Astrocyte (in vitro differentiated cells and primary cell): ENCODE results near the gene TBC1D5. TPM values are rescaled to one million over a fixed set of nuclear protein-coding genes. Genes with fewer than 3 reads are reported as not detected.

Experiments used
- DNase-seq: peaks from one replicate; pipeline ENCODE4 v3.0.0-alpha.2; 2010; ENCODE audit warnings: low read depth
- FAIRE-seq: peaks from 2 replicates; lab custom pipeline; 2011; peaks lifted over from hg19 to GRCh38; lab: Jason Lieb, UNC
- H2AFZ ChIP-seq: 2 replicates; pipeline ENCODE4 v1.6.0; 2012; ENCODE audit warnings: low read depth, low read length, inconsistent platforms
- H3K27ac ChIP-seq: 2 replicates; pipeline ENCODE4 v1.5.1; 2011; ENCODE audit warnings: low read depth, low read length, inconsistent platforms
- H3K27me3 ChIP-seq: 2 replicates; pipeline ENCODE4 v1.6.0; 2011; ENCODE audit warnings: low read length, inconsistent platforms; ENCODE audit not compliant: insufficient read depth
- H3K36me3 ChIP-seq: 2 replicates; pipeline ENCODE4 v1.5.1; 2011; ENCODE audit warnings: low read length, inconsistent platforms; ENCODE audit not compliant: insufficient read depth
- H3K4me1 ChIP-seq: 2 replicates; pipeline ENCODE4 v1.5.1; 2011; ENCODE audit warnings: low read length, inconsistent platforms; ENCODE audit not compliant: insufficient read depth
- H3K4me2 ChIP-seq: 2 replicates; pipeline ENCODE4 v1.6.0; 2012; ENCODE audit warnings: low read length, inconsistent platforms
- H3K4me3 ChIP-seq: 2 replicates; pipeline ENCODE4 v1.5.1; 2011; ENCODE audit warnings: low read depth, mild to moderate bottlenecking, low read length, inconsistent platforms; ENCODE audit not compliant: insufficient read depth
- H3K79me2 ChIP-seq: 2 replicates; pipeline ENCODE4 v1.6.0; 2012; ENCODE audit warnings: mild to moderate bottlenecking, low read length, inconsistent platforms; ENCODE audit not compliant: insufficient read depth
- H3K9ac ChIP-seq: 2 replicates; pipeline ENCODE4 v1.6.0; 2012; ENCODE audit warnings: mild to moderate bottlenecking, low read length, inconsistent platforms
- H3K9me3 ChIP-seq: 2 replicates; pipeline ENCODE4 v1.5.1; 2012; ENCODE audit warnings: low read depth, mild to moderate bottlenecking, low read length, inconsistent platforms; ENCODE audit not compliant: insufficient read depth
- H4K20me1 ChIP-seq: 2 replicates; pipeline ENCODE4 v1.6.0; 2012; ENCODE audit warnings: low read length, inconsistent platforms; ENCODE audit not compliant: insufficient read depth
- H3K27ac Mint-ChIP-seq: one replicate; pipeline ENCODE4 v1.8.0; 2021; ENCODE audit warnings: mild to moderate bottlenecking, mixed read lengths; ENCODE audit not compliant: unreplicated experiment
- H3K27me3 Mint-ChIP-seq: one replicate; pipeline ENCODE4 v1.8.0; 2021; ENCODE audit warnings: low read depth, mixed read lengths; ENCODE audit not compliant: unreplicated experiment
- H3K36me3 Mint-ChIP-seq: one replicate; pipeline ENCODE4 v1.8.0; 2021; ENCODE audit warnings: low read depth, mixed read lengths; ENCODE audit not compliant: unreplicated experiment
- H3K4me1 Mint-ChIP-seq: one replicate; pipeline ENCODE4 v1.8.0; 2021; ENCODE audit warnings: low read depth, mixed read lengths; ENCODE audit not compliant: unreplicated experiment
- H3K4me3 Mint-ChIP-seq: one replicate; pipeline ENCODE4 v1.8.0; 2021; ENCODE audit warnings: mild to moderate bottlenecking, moderate library complexity, mixed read lengths; ENCODE audit not compliant: unreplicated experiment
- H3K9me3 Mint-ChIP-seq: one replicate; pipeline ENCODE4 v1.8.0; 2021; ENCODE audit warnings: mild to moderate bottlenecking, mixed read lengths; ENCODE audit not compliant: unreplicated experiment
- CTCF ChIP-seq: IDR thresholded peaks from 2 replicates; pipeline ENCODE4 v1.5.1; 2011; ENCODE audit warnings: low read depth, mild to moderate bottlenecking, inconsistent platforms, low read length, moderate library complexity; ENCODE audit not compliant: insufficient read depth
- EZH2 ChIP-seq: IDR thresholded peaks from 2 replicates; pipeline ENCODE4 v1.6.1; 2012; ENCODE audit warnings: mild to moderate bottlenecking, low read length, inconsistent platforms; ENCODE audit not compliant: insufficient read depth
- total RNA-seq: library from RNA; stranded (reverse); gene quantifications from 2 replicates; pipeline ENCODE4 v1.2.1, GENCODE V29; 2021

TBC1D5 gene
- total RNA-seq, 1 donor from 2014 or later, result 23.0 TPM

DNA sequence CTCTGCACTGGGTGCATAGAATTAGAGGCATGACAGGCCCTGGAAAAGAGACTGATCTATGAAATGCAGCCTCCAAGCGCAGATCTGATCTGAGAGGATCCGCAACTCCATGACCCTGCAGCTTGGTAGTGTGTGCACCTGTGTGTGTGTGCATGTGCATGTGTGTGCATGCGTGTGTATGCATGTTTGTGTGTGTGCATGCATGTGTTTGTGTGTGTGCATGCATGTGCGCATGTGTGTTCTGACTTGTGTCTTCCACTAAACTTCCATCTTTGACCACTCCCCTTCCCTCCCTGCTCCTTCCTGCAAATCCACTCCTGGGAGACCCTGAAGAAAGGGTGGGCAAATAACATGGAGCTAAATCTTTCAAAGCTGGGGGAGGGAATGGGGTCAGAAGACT, 600.7 kb downstream of the TBC1D5 start:
- Mint-ChIP-seq H3K4me1 (no peaks in the 10 kb centered on the region), H3K4me3 (no peak overlapping the region), H3K27me3 (peaks cover 17% of the 10 kb centered on the region), H3K9me3 (peaks cover 12% of the 10 kb centered on the region), H3K27ac (no peak overlapping the region), H3K36me3 (peaks cover 5% of the 10 kb centered on the region)
- Histone ChIP-seq H3K9me3 (no peaks in the 10 kb centered on the region), H3K27me3 (no peaks in the 10 kb centered on the region), H2AFZ (no peak overlapping the region), H4K20me1 (no peaks in the 10 kb centered on the region), H3K4me1 (no peaks in the 10 kb centered on the region), H3K79me2 (no peaks in the 10 kb centered on the region), H3K27ac (no peak overlapping the region), H3K4me2 (no peak overlapping the region), H3K36me3 (no peaks in the 10 kb centered on the region), H3K9ac (no peak overlapping the region), H3K4me3 (no peak overlapping the region)
- TF ChIP-seq CTCF (no peak), EZH2 (no peak)
- no peak for DNase-seq
- no peak for FAIRE-seq

GRCh38 chr3:17140670-17141505, 601.5 kb downstream of the TBC1D5 start:
- H3K27me3 Mint-ChIP-seq, result peaks cover 17% of the 10 kb centered on the region
- Histone ChIP-seq H4K20me1 (no peaks in the 10 kb centered on the region), H3K27ac (no peak overlapping the region), H2AFZ (no peak overlapping the region), H3K9me3 (no peaks in the 10 kb centered on the region), H3K4me2 (no peak overlapping the region), H3K36me3 (no peaks in the 10 kb centered on the region), H3K27me3 (no peaks in the 10 kb centered on the region), H3K4me1 (no peaks in the 10 kb centered on the region), H3K9ac (no peak overlapping the region), H3K79me2 (no peaks in the 10 kb centered on the region), H3K4me3 (no peak overlapping the region)
- TF ChIP-seq CTCF (no peak), EZH2 (no peak)
- H3K36me3 Mint-ChIP-seq, result peaks cover 5% of the 10 kb centered on the region
- no peak overlapping the region for H3K4me3 Mint-ChIP-seq
- H3K9me3 Mint-ChIP-seq, result peaks cover 13% of the 10 kb centered on the region
- H3K27ac Mint-ChIP-seq, result no peak overlapping the region
- FAIRE-seq (no peak), DNase-seq (no peak)
- no peaks in the 10 kb centered on the region for H3K4me1 Mint-ChIP-seq
